Upper lobe of left lung (tissue), 4 donors: ENCODE data around the gene MAFF.

Experiments used
- CTCF ChIP-seq, 6 experiments: fragments of 450-650 bp in 4 of 6; fragments of 200-600 bp in 2 of 6; sonication (generic) in 2 of 6; IDR thresholded peaks; one replicate each; pipeline ENCODE4 v1.5.1; 2016 to 2019; ENCODE audit warnings: antibody characterized with exemption in 6 of 6
- EP300 ChIP-seq, 4 donors: sonication (generic); formaldehyde crosslinking; IDR thresholded peaks; one replicate each; pipeline ENCODE4 v1.5.1; 2017; ENCODE audit warnings: antibody characterized with exemption in 4 of 4, control low read depth in 2 of 4
- POLR2A ChIP-seq, 4 donors: fragments of 450-650 bp; IDR thresholded peaks; one replicate each; pipeline ENCODE4 v1.5.1; 2016 to 2017; ENCODE audit warnings: antibody characterized with exemption in 4 of 4, mild to moderate bottlenecking in 2 of 4
- POLR2AphosphoS5 ChIP-seq, 2 donors: sonication (generic); formaldehyde crosslinking; IDR thresholded peaks; one replicate each; pipeline ENCODE4 v1.5.1; 2017; ENCODE audit warnings: antibody characterized with exemption in 2 of 2

GRCh38 chr22:38171927-38172831 is 29.6 kb upstream of the MAFF start:
- TF ChIP-seq CTCF (IDR thresholded peaks at IDR 0.05), result no peak
- no peak for TF ChIP-seq POLR2A (IDR thresholded peaks at IDR 0.05)
- no peak for TF ChIP-seq EP300 (IDR thresholded peaks at IDR 0.05)
- TF ChIP-seq POLR2AphosphoS5 (IDR thresholded peaks at IDR 0.05), result no peak
